DOHH2 (cell line): Measurements from ENCODE around the gene PCSK5.

Experiments used
- EZH2phosphoT487 ChIP-seq: fragments of 200-600 bp; sonication (generic); IDR thresholded peaks from 2 replicates; pipeline ENCODE4 v1.6.1; 2017; ENCODE audit warnings: borderline replicate concordance, mild to moderate bottlenecking, antibody characterized with exemption, low read length, moderate library complexity, mixed read lengths
- TF ChIP-seq, protein P1 (sequence below): fragments of 200-600 bp; sonication (generic); IDR thresholded peaks from one replicate; pipeline ENCODE4 v1.5.1; 2014; ENCODE audit warnings: antibody characterized with exemption, mild to moderate bottlenecking, low read depth, low read length; ENCODE audit not compliant: poor library complexity, severe bottlenecking

DNA sequence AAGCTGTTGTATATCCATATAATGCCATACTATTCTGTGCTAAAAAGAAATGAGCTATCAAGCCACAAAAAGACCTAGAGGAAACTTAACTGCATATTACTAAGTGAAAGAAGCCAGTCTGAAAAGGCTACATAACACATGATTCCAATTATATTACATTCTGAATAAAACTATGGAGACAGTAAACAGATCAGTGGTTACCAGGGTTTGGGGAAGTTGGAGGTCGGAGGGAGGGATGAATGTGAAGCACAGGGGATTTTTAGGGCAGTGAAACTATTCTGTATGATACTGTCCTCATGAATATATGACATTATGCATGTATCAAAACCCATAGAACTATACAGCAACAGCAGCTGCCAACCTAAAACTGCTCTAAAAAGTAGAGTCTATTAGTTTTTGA is 509.4 kb downstream of the PCSK5 start:
- TF ChIP-seq, protein P1, sequence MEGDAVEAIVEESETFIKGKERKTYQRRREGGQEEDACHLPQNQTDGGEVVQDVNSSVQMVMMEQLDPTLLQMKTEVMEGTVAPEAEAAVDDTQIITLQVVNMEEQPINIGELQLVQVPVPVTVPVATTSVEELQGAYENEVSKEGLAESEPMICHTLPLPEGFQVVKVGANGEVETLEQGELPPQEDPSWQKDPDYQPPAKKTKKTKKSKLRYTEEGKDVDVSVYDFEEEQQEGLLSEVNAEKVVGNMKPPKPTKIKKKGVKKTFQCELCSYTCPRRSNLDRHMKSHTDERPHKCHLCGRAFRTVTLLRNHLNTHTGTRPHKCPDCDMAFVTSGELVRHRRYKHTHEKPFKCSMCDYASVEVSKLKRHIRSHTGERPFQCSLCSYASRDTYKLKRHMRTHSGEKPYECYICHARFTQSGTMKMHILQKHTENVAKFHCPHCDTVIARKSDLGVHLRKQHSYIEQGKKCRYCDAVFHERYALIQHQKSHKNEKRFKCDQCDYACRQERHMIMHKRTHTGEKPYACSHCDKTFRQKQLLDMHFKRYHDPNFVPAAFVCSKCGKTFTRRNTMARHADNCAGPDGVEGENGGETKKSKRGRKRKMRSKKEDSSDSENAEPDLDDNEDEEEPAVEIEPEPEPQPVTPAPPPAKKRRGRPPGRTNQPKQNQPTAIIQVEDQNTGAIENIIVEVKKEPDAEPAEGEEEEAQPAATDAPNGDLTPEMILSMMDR = no peak
- no peak for TF ChIP-seq EZH2phosphoT487
